GM23338 (cell line): Measurements from ENCODE around the gene KDM7A. TPM values are rescaled to one million over a fixed set of nuclear protein-coding genes. Genes with fewer than 3 reads are reported as not detected.
A peak's percentile ranks its signal among the peaks of the same experiment; 100 is the strongest.

Experiments used
- ATAC-seq: fragments of 200-7000 bp; cut with Tn5 transposase; 3 replicates; pipeline ENCODE4 v1.9.1; 2020
- DNase-seq: peaks from one replicate; pipeline ENCODE4 v3.0.0-alpha.2; 2015; ENCODE audit warnings: low spot score
- H2AFZ ChIP-seq: fragments of 200-600 bp; sonication (generic); 2 replicates; pipeline ENCODE4 v1.8.0; 2016; ENCODE audit warnings: antibody characterized with exemption, mild to moderate bottlenecking, moderate library complexity
- H3F3A ChIP-seq: fragments of 200-600 bp; sonication (generic); replicated peaks from 2 replicates; pipeline ENCODE4 v1.8.0; 2017; ENCODE audit warnings: antibody characterized with exemption, mixed run types, low read depth
- H3K27ac ChIP-seq: fragments of 200-600 bp; sonication (generic); 2 replicates; pipeline ENCODE4 v1.6.1; 2016; ENCODE audit warnings: low read depth
- H3K27me3 ChIP-seq: fragments of 200-600 bp; sonication (generic); 2 replicates; pipeline ENCODE4 v1.8.0; 2016; ENCODE audit warnings: mild to moderate bottlenecking, mixed run types, moderate library complexity; ENCODE audit not compliant: insufficient read depth
- H3K36me3 ChIP-seq: fragments of 200-600 bp; sonication (generic); 2 replicates; pipeline ENCODE4 v1.8.0; 2016; ENCODE audit warnings: mild to moderate bottlenecking; ENCODE audit not compliant: insufficient read depth
- H3K4me1 ChIP-seq: fragments of 200-600 bp; sonication (generic); 2 replicates; pipeline ENCODE4 v1.8.0; 2016; ENCODE audit warnings: mild to moderate bottlenecking, moderate library complexity; ENCODE audit not compliant: insufficient read depth
- H3K4me2 ChIP-seq: fragments of 200-600 bp; sonication (generic); 2 replicates; pipeline ENCODE4 v1.7.1; 2017; ENCODE audit warnings: mixed run types
- H3K4me3 ChIP-seq: fragments of 200-600 bp; sonication (generic); 2 replicates; pipeline ENCODE4 v1.6.1; 2016; ENCODE audit warnings: mixed run types
- H3K79me2 ChIP-seq: fragments of 200-600 bp; sonication (generic); replicated peaks from 2 replicates; pipeline ENCODE4 v1.8.0; 2017; ENCODE audit warnings: mild to moderate bottlenecking; ENCODE audit not compliant: insufficient read depth
- H3K9me2 ChIP-seq: fragments of 200-600 bp; sonication (generic); 2 replicates; pipeline ENCODE4 v1.8.0; 2017; ENCODE audit not compliant: insufficient read depth
- H4K20me1 ChIP-seq: fragments of 200-600 bp; sonication (generic); replicated peaks from 2 replicates; pipeline ENCODE4 v1.8.0; 2017; ENCODE audit warnings: mild to moderate bottlenecking; ENCODE audit not compliant: insufficient read depth
- H3K27ac Mint-ChIP-seq: 2 replicates; pipeline ENCODE4 v1.8.0; 2020; ENCODE audit warnings: inconsistent platforms, mild to moderate bottlenecking, moderate library complexity, mixed read lengths
- H3K27me3 Mint-ChIP-seq: 3 replicates; pipeline ENCODE4 v1.8.0; 2022; ENCODE audit warnings: low read depth, mild to moderate bottlenecking, moderate library complexity, mixed read lengths, inconsistent platforms; ENCODE audit not compliant: insufficient read depth, poor library complexity
- H3K36me3 Mint-ChIP-seq: 3 replicates; pipeline ENCODE4 v1.8.0; 2021; ENCODE audit warnings: low read depth, mild to moderate bottlenecking, inconsistent platforms, moderate library complexity, mixed read lengths
- H3K4me1 Mint-ChIP-seq: 3 replicates; pipeline ENCODE4 v1.8.0; 2020; ENCODE audit warnings: mild to moderate bottlenecking, inconsistent platforms, mixed read lengths
- H3K4me3 Mint-ChIP-seq: 3 replicates; pipeline ENCODE4 v1.8.0; 2021; ENCODE audit warnings: moderate library complexity, mild to moderate bottlenecking, inconsistent platforms, mixed read lengths
- H3K9me3 Mint-ChIP-seq: 3 replicates; pipeline ENCODE4 v1.8.0; 2020; ENCODE audit warnings: moderate library complexity, mild to moderate bottlenecking, inconsistent platforms, mixed read lengths
- CREB1 ChIP-seq: fragments of 250-450 bp; sonication (Bioruptor Pico); IDR thresholded peaks from 2 replicates; pipeline ENCODE4 v1.5.0; 2020; ENCODE audit warnings: low read depth, mild to moderate bottlenecking, moderate library complexity
- CTCF ChIP-seq, 2 experiments: fragments of 200-600 bp in 1 of 2; sonication (generic) in 1 of 2; conservative IDR thresholded peaks; 2 replicates each; pipeline versions ENCODE4 v1.5.1 to v1.6.1; 2016 to 2017; ENCODE audit warnings: antibody characterized with exemption in 2 of 2, low read depth in 2 of 2, mild to moderate bottlenecking in 2 of 2, moderate library complexity in 1 of 2
- ETS1 ChIP-seq: IDR thresholded peaks from 2 replicates; pipeline ENCODE4 v1.6.1; 2016; ENCODE audit warnings: antibody characterized with exemption
- EZH2 ChIP-seq: fragments of 200-600 bp; sonication (generic); IDR thresholded peaks from one replicate; pipeline ENCODE4 v1.8.0; 2017; ENCODE audit warnings: antibody characterized with exemption, mild to moderate bottlenecking, low read depth; ENCODE audit not compliant: unreplicated experiment
- JUNB ChIP-seq: IDR thresholded peaks from one replicate; pipeline ENCODE4 v1.6.1; 2016; ENCODE audit warnings: antibody characterized with exemption; ENCODE audit not compliant: unreplicated experiment
- NANOG ChIP-seq: IDR thresholded peaks from 2 replicates; pipeline ENCODE4 v1.6.1; 2016; ENCODE audit warnings: antibody characterized with exemption, borderline replicate concordance
- POLR2AphosphoS5 ChIP-seq: IDR thresholded peaks from 2 replicates; pipeline ENCODE4 v1.6.1; 2016; ENCODE audit warnings: antibody characterized with exemption, low read depth
- REST ChIP-seq: IDR thresholded peaks from one replicate; pipeline ENCODE4 v1.6.1; 2018; ENCODE audit warnings: antibody characterized with exemption; ENCODE audit not compliant: unreplicated experiment
- ZNF114 ChIP-seq: fragments of 250-450 bp; sonication (Bioruptor Pico); IDR thresholded peaks from 2 replicates; pipeline ENCODE4 v1.5.0; 2020; ENCODE audit warnings: mild to moderate bottlenecking, moderate library complexity
- ZNF331 ChIP-seq: fragments of 250-450 bp; sonication (Bioruptor Pico); IDR thresholded peaks from 2 replicates; pipeline ENCODE4 v1.5.0; 2020; ENCODE audit warnings: low read depth, mild to moderate bottlenecking, moderate library complexity
- ZNF462 ChIP-seq: fragments of 250-450 bp; sonication (Bioruptor Pico); IDR thresholded peaks from 2 replicates; pipeline ENCODE4 v1.5.0; 2020; ENCODE audit warnings: mild to moderate bottlenecking, moderate library complexity
- polyA plus RNA-seq: library from polyadenylated mRNA; unstranded; fragments of >200 nt; fragmentation: Nextera tagmentation; extraction: Ambion mirVana; gene quantifications from 2 replicates; pipeline ENCODE4 v1.2.1, GENCODE V29; 2016
- total RNA-seq: library from RNA; depleted of rRNA; stranded (reverse); fragments of >200 nt; shearing (Covaris generic); gene quantifications from 2 replicates; pipeline ENCODE4 v1.2.3, GENCODE V29; 2014

Gene KDM7A
- total and polyA plus RNA-seq, 2 experiments from 2014 or later, result 2.3 to 10.8 TPM

GRCh38 chr7:140192620-140193019 lies 15.8 kb upstream of the KDM7A start (continued):
- TF ChIP-seq CTCF (conservative IDR thresholded peaks at IDR 0.05; ENCODE audit: low read depth in 2 of 2), result no peak
- TF ChIP-seq NANOG, result no peak
- TF ChIP-seq REST, result no peak
- no peak for TF ChIP-seq ZNF331 (CRISPR knock-in tag)
- TF ChIP-seq POLR2AphosphoS5, result no peak
- TF ChIP-seq ETS1, result no peak
- no peak for TF ChIP-seq CREB1
- no peak for TF ChIP-seq ZNF114 (CRISPR knock-in tag)
- no peak for TF ChIP-seq EZH2

- no peaks in the 10 kb centered on the region for H3K27me3 Mint-ChIP-seq
- peak; percentile 73 for ATAC-seq
- no peaks in the 10 kb centered on the region; the same call in 2 of the 3 replicates for H3K36me3 Mint-ChIP-seq
- no peak overlapping the region for H3K27ac ChIP-seq
- no peak overlapping the region for H3K4me2 ChIP-seq
- peak; percentile 24 for DNase-seq
- H3K27me3 ChIP-seq, result no peaks in the 10 kb centered on the region
- H3K79me2 ChIP-seq, result no peaks in the 10 kb centered on the region
- H3K9me3 Mint-ChIP-seq, result no peaks in the 10 kb centered on the region; the same call in 1 of the 3 replicates
- no peaks in the 10 kb centered on the region for H3F3A ChIP-seq
- H3K4me3 Mint-ChIP-seq, result no peak overlapping the region
- no peaks in the 10 kb centered on the region; the same call in 1 of the 2 replicates for H3K9me2 ChIP-seq
- H4K20me1 ChIP-seq, result no peaks in the 10 kb centered on the region
- H3K36me3 ChIP-seq, result no peaks in the 10 kb centered on the region
- no peak overlapping the region for H3K4me3 ChIP-seq
- H2AFZ ChIP-seq, result peak overlapping the region; percentile 78
- H3K4me1 Mint-ChIP-seq, result peaks cover 12% of the 10 kb centered on the region
- H3K4me1 ChIP-seq, result no peaks in the 10 kb centered on the region
- no peak overlapping the region for H3K27ac Mint-ChIP-seq
- no peak for TF ChIP-seq JUNB
- no peak for TF ChIP-seq ZNF462
- TF ChIP-seq NANOG, result no peak
- TF ChIP-seq ETS1, result no peak
- TF ChIP-seq ZNF114 (CRISPR knock-in tag), result no peak
Measured at GRCh38 chr7:140192176-140192575, 15.4 kb upstream of the KDM7A start.
